GM21367 (cell line): ENCODE data around the gene CASZ1.

Experiments
- ATAC-seq: cut with Tn5 transposase; IDR thresholded peaks from one replicate; pipeline ENCODE4 v1.9.1; 2021; ENCODE audit not compliant: unreplicated experiment

Gene CASZ1

DNA sequence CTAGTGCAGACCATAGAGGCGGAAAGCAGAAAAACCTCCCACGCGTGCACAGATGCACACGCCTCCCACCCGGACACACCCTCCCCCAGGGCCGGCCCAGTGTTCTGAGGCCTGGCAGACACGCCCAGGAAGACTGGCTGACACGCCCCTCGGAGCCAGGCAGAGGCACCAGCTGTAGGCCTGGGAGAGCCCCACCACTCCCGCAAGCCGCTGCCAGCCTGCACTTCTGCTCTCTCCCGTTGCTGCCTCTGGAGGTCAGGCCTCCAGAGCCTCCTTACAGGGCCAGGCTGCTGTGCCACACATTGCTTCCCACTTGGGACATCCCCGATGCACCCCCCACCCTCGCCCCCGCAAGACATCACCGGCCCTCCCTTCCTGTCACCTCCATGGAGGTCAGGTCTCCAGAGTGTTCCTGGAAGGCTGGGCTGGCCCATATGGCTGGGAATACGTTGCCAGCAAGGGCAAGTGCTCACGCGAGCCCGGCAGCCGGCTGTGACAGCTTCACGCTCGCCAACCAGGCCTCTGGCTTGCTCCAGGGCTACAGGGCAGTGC, 40.4 kb downstream of the CASZ1 start:
- ATAC-seq, result no peak

DNA sequence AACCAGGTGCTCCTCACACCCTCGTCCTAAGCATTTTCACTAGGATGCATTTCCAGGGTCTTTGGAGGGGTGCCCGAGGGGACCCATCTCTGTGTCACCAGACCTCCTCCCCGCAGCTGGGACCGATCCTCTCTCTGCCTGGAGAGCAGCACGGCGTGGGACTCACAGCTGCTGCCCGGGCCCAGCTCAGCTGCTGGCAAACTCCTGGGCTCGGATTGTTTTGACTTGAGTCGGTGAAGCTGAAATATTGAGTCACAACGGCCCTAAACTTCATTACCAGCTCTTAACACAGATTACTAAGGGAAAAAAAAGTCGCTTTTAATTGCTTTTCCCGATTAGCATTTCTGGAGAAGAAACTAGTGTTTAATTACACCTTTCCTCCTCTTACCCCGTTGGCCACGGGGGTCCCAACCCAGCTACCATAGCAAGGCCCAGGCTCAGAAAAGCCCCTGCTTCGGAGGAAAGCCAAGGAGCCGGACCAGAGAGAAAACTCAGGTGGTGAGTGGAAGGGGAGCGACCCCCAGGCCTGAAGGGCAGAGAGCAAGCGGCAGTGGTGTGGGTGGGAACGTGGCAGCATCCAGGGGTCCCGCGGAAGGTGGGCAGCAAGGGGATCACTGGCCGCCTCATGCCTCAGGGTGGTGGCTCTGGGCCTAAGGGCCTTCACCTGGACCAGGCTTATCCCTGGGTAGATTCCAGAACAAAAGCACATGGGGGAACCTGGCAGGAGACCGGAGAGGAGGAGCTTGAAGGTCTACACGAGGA, 41.7 kb downstream of the CASZ1 start:
- ATAC-seq, result no peak

DNA sequence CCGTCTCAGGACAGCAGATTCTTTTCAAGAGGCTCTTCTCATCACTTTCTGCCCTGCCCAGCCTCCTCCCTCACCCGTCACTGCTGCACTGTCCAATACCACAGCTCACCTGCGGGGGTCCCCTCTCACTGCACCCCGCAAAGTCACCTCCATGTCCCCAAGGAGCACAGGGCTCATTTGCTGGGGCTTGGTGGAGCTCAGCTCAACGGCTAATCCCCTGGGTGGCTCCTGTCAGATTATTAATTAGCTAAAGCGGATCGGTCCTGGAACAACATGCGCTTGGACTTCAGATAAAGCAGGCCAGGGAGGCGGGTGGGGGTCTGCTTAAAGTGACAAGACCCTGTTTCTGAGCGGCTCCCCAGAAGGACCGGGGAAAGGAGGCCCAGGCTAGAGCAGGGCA, 43.1 kb downstream of the CASZ1 start:
- no peak for ATAC-seq

DNA sequence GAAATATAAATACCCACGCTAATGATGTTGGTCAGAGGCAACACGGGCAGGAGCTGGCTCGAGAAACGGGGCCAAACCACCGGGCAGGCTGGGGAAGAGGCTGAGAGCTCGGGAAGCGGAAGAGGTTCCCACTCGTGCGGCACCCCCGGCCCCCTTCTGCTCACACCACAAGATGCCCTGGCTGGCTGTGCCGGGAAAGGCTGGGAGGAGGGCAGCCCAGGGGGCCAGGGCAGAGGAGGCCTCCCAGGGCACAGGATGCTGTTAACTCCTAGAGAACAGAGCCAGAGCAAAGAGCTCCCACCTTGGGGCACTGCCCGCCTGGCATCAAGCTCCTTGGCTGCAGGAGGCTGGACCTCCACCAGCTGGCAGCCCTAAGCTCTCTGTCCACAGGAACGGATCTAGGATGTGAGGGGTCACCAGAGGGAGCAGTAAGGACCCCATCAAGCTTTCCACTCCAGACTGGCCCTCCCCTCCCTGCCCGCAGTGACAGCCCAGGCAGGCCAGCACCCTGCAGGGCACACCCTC, 44.8 kb downstream of the CASZ1 start:
- no peak for ATAC-seq

DNA sequence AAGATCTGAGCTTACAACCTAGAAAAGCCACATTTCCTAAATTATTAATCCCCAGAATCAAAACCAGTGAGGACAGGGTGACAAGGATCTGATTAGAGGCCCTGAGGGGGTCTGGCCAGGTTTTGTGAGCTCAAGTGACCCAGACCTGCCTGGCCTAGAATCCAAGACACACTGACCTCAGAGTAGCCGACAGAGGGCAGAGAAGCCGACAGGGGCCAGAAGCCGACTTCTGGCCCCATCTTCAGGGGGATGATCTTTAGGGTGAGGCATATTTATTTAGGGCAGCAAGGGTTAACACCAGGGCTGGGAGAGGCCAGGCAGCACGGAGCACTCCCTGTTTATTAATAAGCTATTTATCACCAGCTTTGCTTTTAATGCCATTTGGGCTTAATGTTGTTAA, 45.3 kb downstream of the CASZ1 start:
- no peak for ATAC-seq

DNA sequence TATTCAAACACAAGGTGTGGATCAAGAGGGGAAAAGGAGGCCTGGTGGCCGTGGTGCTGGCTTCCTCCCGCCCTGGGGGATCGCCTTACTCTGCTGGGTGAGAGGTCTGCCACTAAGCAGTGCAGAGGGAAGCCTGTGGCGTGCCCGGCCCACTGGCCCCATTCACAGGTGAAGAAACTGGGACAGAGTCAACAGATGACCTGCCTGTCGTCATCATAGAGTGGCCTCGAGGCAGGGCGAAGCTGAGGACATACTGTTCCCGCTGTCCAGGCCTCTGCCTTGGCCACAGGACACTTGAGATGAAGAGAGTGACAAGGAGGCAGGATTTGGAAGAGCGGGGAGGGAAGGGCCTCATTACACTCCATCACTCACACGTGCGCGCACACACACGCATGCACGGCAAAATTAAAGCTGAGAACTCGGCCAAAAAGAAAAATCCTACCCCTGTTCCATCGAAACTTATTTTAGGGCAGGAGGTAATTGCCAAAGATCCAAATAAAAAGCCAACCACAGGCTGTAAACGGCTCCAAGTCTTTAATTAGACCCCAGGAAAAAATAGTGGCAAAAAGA, 50.5 kb downstream of the CASZ1 start:
- no peak for ATAC-seq

DNA sequence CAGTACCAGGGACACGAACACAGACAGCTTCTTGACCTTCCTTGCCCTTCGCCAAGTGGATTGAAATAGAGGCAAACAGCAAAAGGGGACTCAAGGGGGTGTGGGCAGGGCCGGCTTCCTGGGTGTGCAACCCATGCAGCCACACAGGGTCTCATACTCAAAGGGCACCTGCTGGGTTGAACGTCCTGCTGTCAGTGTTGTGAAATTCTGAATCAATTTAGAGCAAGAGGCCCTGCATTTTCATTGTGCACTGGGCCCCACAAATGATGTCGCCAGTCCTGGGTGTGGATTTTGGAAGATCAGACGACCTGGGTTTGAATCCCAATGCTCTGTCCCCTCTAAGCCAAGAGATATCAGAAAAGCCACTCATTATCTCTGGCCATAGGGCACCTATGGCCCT, 51.1 kb downstream of the CASZ1 start:
- ATAC-seq, result no peak

DNA sequence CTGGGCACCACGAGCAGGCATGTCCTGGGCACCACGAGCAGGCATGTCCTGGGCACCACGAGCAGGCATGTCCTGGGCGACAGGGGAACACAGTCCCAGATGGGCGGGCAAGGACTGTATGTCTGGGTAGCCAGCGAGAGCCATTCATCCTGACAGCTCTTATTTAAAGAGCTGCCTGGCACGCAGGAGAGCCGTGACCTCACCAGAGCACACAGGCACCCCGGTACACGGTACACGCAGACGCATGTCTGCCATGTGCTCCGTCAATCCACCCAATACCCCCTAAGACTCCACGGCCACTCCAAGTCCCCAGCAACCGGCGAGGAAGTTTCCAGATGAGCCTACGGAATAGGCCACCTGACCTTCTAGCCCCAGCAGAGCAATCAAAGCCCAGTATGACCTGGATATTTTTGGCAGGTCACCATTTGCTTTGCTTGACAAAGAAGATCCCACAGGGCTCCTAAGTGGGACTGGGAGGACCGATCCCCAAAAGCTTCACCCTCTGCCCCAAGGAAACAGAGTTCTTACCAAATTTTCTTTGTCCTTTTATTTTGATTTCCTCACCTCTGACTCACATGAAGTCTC, 51.7 kb downstream of the CASZ1 start:
- no peak for ATAC-seq

DNA sequence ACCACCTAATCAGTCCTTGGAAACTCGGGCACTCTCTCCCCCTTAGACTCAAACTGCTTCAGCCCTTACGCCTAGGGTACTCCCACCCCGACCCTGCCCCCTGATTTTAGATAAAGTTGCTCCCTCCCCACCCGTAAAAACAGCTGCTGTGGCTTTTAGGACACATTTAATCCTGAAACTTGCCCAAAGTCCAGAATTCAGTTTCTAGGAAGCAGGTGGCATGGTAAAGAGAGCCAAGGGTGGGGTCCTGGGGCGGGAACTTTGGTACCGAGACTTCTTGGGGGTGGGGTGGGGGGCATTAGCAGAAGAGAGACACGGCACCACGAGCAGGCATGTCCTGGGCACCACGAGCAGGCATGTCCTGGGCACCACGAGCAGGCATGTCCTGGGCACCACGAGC, 52.4 kb downstream of the CASZ1 start:
- no peak for ATAC-seq

DNA sequence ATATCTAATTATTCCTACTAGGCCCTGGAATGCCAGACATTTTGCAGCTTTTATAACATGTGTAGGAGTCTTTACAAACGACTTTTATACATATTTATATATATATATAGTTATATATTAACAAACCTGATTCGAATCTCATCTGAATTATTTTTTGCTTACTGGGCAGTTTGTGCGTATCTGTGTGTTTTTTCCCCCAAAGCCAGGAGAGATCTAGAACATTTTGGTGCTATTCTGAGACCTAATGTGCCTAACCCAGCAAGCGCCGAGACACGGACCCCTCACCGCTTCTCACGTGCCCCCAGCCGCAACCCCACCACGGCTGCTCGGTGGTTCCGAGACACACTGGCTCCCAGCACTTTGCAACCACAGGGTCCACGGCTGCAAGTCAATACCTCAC, 54.8 kb downstream of the CASZ1 start:
- ATAC-seq, result no peak

DNA sequence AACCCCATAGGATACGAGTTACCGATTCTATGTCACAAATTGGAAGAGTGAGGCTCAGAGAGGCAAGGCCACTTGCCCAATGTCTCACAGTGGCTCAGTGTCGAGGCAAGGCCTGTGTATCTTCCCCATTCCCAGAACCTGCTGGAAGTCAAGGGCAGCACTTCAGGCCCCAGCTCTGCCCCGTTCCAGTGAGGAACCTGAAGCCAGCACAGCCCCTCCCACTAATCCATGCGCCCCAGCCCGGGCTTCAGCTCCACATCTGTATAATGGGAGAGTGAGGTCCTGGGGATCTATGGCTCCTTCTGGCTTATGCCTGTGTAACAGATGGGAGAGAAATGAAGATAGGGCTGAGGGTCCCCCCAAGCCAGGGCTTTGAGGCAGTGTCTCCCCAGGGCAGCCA, 56.3 kb downstream of the CASZ1 start:
- ATAC-seq, result no peak

DNA sequence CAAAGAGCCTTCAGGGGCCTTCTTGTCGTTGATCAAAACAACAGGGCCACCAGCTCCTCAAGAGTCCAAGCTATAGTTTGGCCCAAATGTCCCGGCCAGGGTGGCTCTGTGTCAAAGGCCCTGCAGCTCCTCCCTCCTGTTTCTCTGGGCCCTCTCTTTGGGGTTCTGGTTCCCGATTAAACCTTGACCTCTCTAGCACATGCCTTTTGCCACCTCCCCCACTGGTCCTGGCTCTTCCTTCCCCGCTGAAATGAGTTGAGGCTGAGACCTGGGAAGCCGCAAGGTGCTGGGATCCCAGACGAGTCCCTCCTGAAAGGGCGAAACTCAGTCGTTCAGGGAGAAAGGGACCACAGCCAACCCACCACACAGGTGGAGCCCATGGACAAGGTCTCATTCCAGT, 56.9 kb downstream of the CASZ1 start:
- no peak for ATAC-seq

DNA sequence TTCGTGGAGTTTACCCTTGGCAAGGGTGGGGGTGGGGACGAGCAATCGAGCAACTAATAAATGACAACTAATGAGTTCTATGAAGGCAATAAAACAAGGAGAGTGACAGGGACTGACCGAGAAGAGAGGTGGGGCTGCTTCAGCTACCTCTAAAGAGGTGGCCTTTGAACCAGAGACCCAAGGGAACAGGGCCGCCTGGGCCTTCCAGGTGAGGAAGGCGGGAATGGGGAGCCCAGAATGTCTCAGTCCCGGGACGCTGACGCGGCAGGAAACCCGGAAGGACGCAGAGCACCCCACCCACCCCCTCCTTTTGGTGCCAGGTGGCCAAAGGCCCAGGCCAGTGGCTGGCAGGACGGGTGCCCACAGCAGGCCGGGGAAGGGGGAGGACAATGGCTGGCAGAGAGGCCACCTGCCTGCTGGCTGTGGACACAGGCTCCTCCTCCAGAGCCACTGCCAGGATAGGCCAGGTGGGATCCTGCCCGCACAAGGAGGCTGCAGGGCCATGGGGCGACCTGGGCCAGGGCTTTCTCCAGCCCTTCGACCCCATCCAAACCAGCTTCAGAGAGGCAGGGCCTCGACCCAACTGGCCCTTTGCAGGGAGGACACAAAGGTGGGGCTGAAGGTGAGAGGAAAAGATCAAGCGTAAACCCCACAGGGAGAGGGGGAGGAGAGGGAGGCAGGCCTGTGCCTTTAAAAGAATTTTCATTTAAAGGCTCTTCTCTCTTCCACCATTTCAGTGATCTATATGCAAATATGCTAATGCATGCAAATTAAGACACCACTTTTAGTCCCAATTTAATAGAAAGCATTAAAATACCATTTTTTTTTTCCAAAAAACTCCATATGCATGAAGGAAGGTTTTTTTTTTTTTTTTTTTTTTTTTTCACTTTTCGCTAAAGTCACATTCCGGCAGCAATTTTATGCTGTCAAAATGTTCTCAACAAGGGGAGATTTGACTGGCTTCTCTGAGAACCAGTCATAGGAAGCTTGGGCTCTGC, 58.1 kb downstream of the CASZ1 start:
- ATAC-seq, result no peak

DNA sequence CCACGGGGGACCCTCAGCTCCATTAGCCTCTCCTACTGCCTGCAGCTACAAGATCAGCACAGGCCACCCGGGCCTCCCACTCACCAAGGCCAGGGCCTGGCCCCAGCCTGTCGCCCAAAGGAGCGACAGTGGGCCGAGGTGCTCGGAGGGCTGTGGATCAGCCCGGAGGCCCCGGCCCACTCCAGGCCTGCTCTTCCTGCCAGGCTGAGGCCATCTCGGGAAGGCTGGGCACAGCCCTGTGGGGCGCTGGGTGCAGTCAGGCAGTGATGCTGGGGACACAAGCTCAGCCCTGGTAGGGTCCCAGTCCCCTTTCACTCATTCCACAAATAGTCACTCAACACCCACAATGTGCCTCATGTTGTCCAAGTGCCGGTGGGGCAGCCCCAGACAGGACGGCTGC, 58.8 kb downstream of the CASZ1 start:
- ATAC-seq, result no peak

DNA sequence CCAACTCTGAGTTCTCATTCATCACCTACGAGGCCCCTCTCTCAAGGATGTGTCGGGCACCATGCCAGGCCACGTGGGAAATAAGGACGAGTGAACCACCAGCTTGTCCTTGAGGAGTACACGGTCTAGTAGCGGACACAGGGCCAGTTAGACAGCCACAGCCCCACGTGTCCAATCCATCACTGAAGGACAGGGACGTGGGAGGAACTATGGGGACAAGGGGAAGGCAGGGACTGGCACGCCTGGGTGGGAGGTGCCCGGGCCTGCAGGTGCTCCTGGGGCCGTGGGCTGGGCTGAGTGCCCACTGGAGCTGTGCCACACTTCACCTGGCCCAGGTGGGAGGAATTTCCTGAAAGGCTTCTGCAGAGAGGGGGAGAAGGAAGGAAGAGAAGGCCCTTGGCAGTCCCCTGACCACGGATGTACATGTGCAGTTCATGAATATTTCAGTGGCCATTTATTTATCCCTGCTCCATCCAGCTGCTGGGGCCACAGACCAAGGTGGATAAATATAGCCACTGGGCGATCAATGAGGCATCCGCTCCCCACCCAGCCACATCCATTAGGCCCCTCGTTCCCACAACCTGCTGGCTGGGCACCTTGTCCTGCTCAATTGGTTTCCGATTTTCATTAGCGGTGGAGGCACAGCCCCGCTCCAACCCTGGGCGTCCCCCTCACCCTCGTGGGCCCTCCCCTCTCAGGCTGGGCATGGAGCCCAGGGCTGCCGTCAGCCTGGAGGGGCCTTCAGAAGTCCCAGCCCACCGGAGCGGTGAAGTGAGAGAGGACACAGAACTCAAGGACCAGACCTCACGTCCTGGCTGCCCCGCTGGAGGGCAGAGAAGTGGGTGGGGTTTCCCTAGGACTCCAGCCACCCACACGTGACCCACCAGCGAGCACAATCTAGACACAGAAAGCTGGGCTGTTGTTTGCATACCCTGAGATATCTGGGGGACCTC, 59.5 kb downstream of the CASZ1 start:
- ATAC-seq, result no peak

DNA sequence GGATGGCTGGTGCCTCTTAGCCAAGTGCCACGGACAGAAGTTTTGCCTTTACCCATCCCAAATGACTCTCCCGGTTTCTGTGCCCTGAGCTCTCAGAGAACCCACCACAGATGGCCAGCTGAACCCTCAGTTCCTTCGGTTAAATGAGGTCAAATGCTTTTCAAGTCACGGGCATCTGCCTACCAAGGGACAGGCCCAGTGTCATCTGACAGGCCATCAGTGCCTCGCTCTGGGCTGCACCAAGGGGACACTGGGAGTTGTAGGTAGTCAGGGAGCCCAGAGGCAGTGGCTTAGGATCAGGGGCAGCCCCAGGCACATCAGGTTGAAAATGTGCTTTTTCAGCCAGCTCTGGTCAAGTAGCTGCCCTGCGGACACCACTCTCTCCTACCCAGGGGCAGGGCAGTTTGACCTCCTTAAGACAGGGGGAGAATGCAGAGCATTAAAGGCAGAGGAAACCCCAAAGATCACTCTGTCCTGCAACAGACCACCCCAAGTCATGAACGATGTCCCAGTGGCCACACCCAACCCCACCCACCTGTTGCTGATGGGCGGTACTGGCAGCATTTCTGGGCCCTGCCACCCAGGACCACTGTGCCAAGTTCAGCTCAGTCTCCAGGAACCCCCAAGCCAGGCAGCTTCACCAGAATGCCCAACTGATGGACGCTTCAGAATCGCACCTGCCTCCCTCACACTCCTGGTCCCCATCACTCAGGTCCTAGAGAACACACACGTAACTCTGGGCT, 60.7 kb downstream of the CASZ1 start:
- ATAC-seq, result no peak

DNA sequence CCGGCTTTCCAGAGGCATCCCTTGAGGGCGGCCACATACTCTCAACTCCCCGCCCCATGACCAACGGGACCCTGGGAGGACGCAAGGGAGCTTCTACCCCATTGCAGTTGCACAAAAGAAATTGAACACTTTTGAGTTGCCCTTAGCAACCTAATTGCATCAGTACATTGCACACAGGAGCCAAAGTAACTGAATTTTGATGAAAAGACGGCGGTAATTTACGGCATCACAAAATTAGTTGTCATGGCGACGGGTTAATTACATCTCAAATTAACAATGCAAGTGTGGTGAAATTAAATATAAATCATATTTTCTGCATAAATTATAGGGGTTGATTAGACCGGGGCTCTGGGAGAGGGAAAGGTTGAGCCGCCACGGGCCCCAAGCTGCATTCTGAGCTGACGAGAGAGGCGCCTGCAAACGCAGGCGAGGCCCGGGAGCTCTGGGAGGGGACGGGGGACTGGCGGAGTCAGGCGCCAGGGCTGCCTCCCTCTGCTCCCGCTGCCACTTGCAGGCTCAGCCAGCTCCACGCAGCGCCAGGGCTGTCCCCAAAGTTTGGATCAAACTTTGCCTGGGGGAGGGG, 61.4 kb downstream of the CASZ1 start:
- ATAC-seq, result no peak

DNA sequence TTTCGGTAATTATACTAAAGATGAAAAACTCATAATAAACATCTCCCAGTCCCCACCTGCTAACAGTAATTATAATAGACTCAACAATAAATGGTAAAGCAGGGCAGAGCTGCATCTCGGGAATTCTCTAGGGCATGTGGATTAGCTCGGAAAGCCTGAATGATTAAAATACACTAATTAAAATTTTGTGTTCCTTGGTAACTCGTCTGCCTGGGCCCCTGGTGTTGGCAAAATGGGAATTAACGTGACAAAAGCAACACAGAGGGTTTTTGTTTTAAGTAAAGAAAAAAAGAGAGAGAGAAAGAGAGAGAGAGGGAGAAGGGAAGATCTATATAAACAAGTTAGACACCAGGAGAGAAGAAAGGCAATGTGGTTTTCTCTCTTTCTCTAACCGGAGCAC, 62.1 kb downstream of the CASZ1 start:
- no peak for ATAC-seq
